HG03520 (cell line): ENCODE results near the gene PIH1D2.
A peak's percentile ranks its signal among the peaks of the same experiment; 100 is the strongest.
"Not testable (repeated sequence)": the region's sequence is repeated elsewhere in the genome, so short reads cannot be mapped to it uniquely, and the experiment has no call there.

ENCODE experiments used
- ATAC-seq: cut with Tn5 transposase; IDR thresholded peaks from one replicate; pipeline ENCODE4 v1.9.1; 2021; ENCODE audit warnings: mild to moderate bottlenecking, moderate library complexity; ENCODE audit not compliant: unreplicated experiment

Gene PIH1D2

DNA sequence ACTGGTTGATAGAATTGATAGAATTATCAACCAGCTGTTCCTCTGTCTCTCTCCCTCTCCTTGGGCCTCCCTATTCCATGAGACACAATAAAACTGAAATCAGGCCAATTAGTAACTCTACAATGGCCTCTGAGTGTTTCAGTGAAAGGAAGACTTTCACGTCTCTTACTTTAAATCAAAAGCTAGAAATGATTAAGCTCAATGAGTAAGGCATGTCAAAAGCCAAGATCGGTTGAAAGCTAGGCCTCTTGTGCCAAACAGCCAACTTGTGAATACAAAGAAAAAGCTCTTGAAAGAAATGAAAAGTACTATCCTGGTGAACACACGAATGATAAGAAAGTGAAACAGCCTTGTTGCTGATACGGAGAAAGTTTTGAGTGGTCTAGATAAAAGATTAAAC, 16.6 kb downstream of the PIH1D2 start:
- ATAC-seq = no peak

DNA sequence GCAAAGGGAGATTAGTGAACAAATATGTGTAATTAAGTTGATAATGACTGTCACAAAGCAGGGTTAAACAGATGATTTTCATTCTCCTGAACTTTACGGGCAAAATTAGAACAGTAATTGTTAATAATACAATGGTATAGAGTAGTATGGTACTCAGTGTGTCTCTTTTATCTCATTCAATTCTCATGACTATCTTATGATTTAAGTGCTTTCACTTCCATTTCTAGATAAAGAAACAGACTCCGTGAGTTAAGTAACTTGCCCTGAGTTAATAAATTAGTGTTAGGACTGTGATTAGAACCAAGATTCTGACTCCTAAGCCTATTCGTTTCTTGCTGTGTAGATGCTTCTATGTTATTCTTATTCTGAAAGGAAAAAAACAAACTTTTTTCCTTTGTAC, 22.0 kb downstream of the PIH1D2 start:
- ATAC-seq = no peak

DNA sequence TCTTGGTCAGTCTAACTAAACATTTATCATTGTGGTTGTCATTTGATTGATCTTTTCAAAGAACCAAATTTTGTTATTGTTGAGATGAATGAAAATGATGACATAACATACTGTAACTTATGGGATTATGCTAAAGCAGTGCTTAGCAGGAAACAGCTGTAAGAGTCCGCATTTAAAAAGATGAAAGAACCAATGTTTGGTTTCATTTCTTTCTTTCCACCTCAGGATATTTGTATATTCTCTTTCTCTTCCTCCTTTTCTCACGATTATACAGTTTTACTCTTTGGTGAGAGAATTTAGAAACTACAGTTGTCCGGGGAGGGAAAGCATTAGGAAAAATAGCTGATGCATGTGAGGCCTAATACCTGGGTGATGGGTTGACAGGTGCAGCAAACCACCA, 23.1 kb downstream of the PIH1D2 start:
- peak; percentile 69 for ATAC-seq

DNA sequence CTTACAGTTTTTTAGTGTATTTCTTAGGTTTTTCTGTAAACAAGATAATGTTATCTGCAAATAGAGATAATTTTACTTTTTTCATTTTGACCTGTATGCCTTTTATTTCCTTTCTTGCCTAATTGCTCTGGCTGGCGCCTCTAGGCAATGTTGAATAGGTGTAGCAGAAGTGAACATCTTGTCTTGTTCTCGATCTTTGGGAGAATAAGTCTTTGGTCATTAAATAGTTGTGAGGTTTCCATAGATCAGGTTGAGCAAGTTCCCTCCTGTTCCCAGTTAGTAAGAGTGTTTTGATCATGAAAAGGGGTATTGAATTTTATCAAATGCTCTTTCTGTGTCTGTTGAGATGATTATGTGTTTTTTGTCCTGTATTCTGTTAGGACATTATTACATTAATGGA, 24.0 kb downstream of the PIH1D2 start:
- no peak for ATAC-seq

DNA sequence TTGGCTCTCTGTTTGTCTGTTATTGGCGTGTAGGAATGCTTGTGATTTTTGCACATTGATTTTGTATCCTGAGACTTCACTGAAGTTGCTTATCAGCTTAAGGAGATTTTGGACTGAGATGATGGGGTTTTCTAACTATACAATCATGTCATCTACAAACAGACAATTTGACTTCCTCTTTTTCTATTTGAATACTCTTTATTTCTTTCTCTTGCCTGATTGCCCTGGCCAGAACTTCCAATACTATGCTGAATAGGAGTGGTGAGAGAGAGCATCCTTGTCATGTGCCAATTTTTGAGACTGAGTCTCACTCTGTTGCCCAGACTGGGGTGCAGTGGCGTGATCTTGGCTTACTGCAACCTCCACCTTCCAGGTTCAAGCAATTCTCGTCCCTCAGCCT, 25.6 kb downstream of the PIH1D2 start:
- not testable (repeated sequence) for ATAC-seq

DNA sequence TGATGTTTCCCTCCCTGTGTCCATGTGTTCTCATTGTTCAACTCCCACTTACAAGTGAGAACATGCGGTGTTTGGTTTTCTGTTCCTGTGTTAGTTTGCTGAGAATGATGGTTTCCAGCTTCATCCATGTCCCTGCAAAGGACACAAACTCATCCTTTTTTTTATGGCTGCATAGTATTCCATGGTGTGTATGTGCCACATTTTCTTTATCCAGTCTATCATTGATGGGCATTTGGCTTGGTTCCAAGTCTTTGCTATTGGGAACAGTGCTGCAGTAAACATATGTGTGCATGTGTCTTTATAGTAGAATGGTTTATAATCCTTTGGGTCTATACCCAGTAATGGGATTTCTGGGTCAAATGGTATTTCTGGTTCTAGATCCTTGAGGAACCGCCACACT, 27.2 kb downstream of the PIH1D2 start:
- ATAC-seq = not testable (repeated sequence)

DNA sequence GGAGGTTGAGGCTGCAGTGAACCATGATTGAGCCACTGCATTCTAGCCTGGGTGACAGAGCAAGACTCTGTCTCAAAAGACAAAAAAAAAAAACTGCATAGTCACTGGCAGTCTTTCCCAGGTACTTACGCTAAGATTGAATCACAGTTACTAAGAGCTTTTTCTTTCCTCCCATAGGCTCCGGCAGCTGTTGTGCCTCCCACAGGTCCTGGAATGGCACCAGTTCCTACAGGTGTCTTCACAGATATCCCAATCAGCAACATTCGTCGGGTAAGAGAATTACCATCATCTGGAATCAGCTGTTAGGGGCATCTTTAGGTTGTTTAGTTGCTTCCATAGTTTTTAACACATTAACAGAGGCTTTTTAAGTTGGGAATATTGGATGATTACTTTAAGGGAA, 28.9 kb downstream of the PIH1D2 start:
- ATAC-seq = no peak

DNA sequence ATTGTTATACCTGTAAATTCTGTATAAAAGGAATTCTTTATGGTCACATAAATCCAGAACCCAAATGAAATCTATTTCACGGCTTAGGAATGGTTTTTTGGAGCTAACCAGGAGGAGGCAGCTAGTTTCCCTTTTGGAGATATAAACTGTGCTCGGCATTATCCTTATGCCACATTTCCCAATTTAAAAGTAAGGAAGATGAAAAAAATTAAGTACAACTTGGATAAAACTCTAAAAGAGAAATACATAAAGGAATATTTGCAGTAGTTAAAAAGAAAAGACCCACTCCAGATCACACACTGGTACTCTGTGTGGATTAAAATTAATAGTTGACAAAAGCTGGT, 30.9 kb downstream of the PIH1D2 start:
- ATAC-seq = no peak

DNA sequence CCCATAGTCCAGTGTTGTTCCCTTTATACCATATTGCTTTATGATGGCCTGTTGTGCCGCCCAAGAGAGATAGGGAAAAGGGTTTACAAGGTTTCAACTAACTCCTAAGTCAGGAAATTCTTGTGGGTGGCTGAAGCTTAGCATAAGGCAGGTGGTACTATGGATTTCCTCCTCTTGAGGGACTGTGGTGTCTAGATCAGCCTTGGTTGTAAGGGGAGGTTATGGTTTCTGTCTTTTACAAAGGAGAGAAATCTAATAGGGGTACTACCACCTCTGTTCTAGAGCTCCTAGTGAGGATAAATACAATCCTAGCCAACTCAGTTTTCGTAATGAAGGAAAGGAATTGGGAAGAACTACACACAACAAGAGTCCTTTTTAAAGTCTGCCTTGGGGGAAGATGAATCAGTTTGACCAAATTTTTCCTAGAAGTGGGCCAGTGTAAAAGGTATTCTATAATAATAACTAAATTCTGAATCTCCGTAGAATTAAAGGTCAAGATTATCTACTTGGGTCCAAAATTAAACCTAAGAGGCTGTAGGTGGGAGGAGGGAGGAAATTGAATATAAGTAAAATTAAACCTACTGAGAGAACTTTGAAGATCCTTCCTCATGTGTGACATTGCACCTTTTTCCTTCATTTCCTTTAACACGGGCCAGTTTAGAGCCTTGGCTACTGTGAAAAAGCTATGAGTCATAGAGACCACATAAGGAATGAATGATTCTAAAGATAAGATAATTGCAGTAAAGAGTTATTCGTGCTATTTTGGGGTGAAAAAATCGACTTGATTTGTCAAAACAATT, 31.5 kb downstream of the PIH1D2 start:
- ATAC-seq = no peak

DNA sequence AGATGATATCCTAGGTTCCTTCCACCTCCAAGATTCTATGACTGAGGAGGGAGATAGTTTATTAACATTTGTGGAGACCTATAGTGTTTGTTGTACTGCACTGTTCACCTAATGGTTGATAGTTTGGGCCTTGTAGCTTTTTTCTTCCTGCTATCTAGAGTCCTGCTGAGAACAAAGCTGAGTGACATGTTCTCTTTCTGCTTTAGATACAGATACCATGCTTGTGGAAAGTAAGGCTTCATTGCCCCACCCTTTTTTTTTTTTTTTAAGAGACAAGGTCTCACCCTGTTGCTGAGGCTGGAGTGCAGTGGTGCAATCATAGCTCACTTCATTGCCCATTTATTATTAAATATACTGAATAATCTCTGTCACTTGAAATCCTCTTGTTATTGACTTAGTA, 36.3 kb downstream of the PIH1D2 start:
- ATAC-seq = no peak

DNA sequence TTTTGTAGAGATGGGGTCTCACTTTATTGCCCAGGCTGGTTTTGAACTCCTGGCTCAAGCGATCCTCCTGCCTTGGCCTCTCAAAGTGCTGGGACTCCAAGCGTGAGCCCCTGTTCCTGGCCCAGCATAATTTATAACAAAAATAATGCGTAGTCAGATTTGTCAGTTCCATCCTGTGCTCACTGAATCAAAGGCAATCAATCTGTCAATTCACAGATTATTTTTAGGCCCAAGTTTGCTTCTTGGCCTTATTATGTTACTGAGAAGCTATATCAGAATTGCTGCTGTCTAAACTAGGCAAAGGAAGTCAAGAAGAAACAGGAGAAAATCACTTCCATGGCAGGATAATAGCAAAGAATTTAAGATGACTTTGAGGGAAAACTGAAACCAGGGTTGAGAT, 39.9 kb downstream of the PIH1D2 start:
- ATAC-seq = no peak

DNA sequence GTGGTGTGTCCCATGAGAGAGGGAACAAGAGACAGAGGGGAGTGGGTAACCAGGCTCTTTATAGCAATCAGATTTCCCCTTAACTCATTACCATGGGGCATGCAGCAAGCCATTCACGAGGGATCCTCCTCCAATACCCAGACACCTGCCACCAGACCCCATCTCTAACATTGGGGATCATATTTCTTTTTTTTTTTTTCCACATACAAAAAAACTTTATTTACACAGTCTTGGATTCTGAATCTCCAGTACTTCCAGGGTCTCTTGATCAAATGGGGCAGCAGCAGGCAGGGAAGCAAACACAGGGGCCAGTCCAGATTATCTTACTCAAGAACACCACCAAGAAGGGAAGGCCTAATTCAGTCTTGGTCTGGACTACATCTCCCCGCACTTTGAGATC, 44.4 kb downstream of the PIH1D2 start:
- ATAC-seq = no peak

DNA sequence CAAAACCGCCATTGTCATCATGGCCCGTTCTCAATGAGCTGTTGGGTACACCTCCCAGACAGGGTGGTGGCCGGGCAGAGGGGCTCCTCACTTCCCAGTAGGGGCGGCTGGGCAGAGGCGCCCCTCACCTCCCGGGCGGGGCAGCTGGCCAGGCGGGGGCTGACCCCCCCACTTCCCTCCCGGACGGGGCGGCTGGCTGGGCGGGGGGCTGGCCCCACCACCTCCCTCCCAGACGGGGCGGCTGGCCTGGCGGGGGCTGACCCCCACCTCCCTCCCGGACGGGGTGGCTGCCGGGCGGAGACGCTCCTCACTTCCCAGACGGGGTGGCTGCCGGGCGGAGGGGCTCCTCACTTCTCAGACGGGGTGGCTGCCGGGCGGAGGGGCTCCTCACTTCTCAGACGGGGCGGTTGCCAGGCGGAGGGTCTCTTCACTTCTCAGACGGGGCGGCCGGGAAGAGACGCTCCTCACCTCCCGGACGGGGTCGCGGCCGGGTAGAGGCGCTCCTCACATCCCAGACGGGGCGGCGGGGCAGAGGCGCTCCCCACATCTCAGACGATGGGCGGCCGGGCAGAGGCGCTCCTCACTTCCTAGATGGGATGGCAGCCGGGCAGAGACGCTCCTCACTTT, 46.9 kb downstream of the PIH1D2 start:
- not testable (repeated sequence) for ATAC-seq

DNA sequence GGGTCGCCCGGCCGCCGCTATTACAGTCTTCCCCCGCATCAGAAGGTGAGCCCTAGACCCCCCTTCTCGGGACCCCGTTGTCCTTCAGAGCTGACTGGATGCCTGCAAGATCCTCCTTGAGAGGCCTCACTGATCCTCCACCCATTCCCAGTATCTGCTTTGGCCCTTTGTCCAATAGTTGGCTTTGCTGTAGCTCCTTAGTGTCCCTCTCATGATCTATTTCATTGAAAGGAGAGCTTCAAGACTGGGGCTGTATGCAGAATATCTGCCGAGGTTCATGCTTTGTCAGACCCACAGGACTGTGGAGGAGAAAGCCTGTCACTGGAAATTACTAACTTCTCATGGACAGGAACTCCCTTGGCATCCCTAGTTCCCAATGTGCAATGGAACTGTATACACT, 48.1 kb downstream of the PIH1D2 start:
- no peak for ATAC-seq

DNA sequence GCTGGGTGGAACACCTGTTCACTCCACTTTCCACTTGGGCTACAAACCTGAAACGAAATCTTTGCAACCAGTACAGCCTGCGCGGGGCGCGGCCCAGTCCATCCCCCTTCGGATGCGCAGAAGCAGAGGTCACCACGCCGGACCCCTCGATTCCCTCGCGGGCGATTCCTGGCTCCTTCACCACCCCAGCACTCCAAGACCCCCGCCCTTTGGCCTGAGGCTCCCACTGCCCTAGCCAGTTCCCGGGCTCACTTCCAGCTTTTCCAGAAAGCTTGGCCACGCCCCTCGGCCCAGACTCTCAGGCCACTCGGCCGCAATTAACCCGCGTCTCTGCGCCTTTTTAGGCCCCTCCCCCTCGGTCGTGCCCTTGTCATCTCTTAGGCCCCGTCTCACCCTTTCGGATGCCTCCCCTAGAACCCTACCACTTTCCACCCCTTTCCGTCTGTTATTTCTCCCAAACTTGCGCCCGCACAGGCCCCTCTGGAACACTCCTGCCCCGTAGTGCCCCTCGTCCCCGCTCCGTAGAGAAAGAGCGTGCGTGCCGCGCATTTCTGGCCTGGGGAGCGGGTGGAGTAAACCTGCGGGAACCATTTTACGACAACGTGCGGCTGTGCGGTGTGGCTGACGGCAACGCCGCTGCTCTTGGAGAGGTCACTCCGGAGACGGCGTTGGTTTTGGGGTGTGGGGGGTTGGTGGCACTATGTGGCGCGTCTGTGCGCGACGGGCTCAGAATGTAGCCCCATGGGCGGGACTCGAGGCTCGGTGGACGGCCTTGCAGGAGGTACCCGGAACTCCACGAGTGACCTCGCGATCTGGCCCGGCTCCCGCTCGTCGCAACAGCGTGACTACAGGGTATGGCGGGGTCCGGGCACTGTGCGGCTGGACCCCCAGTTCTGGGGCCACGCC, 48.8 kb downstream of the PIH1D2 start, which contains the start of gene DLAT:
DLAT (plus strand) TSS at position 636 of the 906 bp plus-strand sequence; CDS start at position 701, 65 bp downstream.
- peak; percentile 68 for ATAC-seq

DNA sequence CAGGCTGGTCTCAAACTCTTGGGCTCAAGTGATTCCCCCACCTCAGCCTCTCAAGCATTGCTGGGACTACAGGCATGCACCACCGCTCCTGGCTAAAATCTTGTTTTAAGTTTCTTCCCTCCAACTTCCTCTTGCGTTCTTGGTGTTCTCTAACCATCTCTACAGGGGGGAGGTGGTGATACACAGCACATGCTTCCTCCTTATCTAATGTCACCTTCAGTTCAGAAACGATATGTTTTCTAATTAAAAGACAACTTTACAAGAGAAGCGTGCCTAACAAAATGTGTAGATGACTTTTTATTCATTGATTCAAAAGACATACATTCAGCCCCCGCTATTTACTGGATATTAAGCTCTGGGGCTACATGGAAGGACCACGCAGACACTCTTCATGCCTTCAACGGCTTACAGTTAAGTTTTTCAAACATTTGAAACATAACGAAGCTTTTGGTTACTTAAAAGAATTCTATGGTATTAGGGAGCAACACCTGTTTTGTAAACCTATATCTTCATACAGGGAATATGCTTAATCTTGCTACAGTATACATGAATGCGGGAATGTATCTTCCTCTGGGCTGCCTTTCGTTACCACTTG, 49.5 kb downstream of the PIH1D2 start:
- peak; percentile 9 for ATAC-seq

DNA sequence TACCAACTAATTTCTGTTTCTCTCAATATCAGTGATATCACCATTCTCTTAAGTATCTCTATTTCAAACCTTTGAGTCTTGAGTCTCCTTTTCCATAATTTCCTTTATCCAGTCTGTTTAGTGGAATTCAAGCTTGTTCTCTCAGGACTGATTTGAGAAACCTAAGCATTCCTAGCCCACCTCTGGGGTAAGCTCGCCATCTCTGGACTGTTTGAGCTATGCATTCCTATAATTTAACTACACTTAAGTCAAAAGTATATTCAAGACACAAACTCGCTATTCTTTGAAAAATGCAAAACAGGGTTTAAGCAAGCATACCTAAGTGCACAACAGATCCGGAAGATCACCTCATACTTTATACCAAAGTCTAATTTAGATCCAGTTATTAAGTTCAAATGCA, 50.7 kb downstream of the PIH1D2 start:
- ATAC-seq = no peak

DNA sequence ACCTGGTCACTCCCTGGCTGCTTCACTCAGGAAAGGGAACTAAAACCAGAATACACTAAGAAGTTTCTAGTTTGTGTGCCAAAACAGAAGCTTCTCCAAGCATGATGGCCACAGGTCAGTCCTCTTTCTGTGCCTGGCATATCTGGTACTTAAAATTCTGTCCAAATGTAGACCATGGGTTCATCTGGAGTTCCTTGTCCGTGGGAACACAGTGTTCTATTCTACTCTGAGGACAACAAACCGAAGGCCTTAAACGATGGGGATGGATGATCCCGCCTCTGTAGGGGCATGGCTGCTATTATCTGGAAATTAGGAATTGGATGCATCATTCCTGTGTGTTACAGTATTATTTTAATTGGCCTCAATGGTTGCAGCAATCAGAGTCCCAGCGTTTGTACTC, 54.8 kb downstream of the PIH1D2 start:
- no peak for ATAC-seq
